C4-2B (cell line): ENCODE results near the gene CD101.

Experiments used
- H3K27ac ChIP-seq: fragments of 450-650 bp; 2 replicates; pipeline ENCODE4 v1.5.1; 2017
- ZFX ChIP-seq: fragments of 450-650 bp; IDR thresholded peaks from 2 replicates; pipeline ENCODE4 v1.6.1; 2017
- TF ChIP-seq, protein P1 (sequence below): fragments of 450-650 bp; conservative IDR thresholded peaks from 2 replicates; pipeline ENCODE4 v1.5.1; 2017; ENCODE audit warnings: mild to moderate bottlenecking

CD101 gene

DNA sequence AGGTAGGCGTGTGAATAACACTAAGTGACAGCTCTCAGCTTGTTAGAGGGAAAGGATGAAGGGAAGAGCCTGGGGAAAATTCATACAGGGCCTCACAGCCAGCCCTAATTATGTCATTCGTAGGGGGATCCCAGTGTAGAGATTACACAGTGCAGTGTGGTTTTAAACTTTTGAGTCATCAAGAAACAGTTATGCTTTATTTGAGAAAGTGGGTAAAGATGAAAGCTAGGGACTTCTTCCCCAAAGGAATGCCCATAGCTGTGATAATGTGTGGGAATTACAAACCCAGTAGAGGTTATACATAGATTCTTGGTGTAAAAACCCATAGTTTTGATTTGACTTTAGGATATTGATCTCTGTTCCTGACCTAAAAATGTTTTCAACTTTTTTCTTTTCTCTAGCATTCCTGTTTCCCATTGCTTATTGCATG, 60.4 kb downstream of the CD101 start:
- no peak overlapping the region for H3K27ac ChIP-seq

DNA sequence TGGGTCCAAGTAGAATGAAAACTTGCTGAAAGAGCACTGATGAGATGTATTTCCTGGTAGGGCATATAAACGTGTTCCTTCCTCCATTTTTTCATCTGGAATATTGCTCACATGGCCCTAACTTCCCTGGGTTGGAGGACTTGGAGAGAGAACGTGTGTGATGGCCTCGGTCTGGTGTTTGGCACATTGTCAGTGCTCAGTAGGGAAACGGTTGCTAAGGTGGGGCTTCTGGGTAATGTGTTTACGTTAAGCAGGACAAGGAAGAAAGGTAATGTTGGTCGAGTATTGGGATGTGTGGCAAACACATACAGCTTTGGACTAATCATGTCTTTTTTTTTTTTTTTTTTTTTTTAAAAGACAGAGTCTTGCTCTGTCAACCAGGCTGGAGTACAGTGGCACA, 64.8 kb downstream of the CD101 start:
- H3K27ac ChIP-seq = no peak overlapping the region
- TF ChIP-seq, protein P1, sequence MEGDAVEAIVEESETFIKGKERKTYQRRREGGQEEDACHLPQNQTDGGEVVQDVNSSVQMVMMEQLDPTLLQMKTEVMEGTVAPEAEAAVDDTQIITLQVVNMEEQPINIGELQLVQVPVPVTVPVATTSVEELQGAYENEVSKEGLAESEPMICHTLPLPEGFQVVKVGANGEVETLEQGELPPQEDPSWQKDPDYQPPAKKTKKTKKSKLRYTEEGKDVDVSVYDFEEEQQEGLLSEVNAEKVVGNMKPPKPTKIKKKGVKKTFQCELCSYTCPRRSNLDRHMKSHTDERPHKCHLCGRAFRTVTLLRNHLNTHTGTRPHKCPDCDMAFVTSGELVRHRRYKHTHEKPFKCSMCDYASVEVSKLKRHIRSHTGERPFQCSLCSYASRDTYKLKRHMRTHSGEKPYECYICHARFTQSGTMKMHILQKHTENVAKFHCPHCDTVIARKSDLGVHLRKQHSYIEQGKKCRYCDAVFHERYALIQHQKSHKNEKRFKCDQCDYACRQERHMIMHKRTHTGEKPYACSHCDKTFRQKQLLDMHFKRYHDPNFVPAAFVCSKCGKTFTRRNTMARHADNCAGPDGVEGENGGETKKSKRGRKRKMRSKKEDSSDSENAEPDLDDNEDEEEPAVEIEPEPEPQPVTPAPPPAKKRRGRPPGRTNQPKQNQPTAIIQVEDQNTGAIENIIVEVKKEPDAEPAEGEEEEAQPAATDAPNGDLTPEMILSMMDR = no peak
- TF ChIP-seq ZFX = no peak

More for the DNA sequence above, 60.4 kb downstream of the CD101 start:
- no peak for TF ChIP-seq ZFX
- TF ChIP-seq, protein P1 = no peak

DNA sequence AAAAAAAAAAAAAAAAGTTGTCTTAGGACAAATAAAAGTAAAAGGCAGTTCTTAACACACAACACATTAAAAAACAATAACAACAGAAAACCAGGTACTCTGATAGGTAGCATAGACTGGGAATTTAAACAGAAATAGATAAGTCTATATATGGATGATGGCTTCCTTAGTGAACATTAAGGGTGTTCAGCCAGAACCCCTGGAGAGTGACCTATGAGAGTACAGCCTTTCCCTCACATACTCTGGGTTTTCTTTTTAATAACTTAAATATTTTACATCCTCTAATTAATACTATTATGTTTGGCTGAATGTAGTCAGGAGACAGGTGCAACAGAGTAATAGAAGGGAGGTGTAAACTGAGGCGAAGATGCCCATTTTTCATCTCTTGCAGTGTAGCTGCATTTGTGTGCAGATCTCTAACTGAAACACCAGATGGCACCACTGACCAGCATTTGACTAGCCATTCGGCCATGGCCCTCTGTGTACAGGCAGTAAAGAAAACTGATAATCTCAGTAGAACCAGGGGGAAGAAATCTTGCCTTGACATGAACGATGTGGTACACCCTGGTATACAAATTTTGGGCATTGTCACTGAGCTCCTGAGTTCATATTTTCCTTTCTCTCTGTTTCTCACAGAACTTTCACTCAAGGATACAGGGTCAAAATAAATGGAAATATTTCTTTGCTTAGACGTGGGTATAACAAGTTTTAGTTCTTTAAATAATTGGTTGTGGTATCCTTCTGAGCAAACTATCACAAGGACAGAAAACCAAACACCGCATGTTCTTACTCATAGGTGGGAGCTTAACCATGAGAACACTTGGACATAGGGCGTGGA, 66.2 kb downstream of the CD101 start:
- no peak for TF ChIP-seq ZFX
- TF ChIP-seq, protein P1 = peak; percentile 84
- H3K27ac ChIP-seq = no peak overlapping the region

DNA sequence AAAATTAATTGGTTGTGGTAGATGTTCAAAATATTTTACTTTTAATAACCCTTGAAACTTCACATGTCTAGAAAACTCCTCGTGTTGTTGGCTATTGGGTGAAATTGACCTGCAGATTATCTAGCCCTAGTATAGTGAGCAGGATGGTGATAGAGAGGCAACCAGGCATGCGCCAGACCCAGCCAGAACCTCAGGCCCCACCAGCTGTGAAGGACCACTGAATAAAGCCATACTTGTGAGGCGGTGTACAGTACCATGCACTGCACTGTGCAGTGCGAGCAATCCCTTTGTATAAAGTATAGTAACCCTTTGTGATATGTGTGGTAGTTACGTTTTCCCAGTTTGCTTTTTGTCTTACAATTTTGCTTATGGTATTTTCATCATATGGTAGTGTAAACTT, 67.0 kb downstream of the CD101 start:
- TF ChIP-seq ZFX = no peak
- TF ChIP-seq, protein P1 = no peak
- H3K27ac ChIP-seq = no peak overlapping the region

DNA sequence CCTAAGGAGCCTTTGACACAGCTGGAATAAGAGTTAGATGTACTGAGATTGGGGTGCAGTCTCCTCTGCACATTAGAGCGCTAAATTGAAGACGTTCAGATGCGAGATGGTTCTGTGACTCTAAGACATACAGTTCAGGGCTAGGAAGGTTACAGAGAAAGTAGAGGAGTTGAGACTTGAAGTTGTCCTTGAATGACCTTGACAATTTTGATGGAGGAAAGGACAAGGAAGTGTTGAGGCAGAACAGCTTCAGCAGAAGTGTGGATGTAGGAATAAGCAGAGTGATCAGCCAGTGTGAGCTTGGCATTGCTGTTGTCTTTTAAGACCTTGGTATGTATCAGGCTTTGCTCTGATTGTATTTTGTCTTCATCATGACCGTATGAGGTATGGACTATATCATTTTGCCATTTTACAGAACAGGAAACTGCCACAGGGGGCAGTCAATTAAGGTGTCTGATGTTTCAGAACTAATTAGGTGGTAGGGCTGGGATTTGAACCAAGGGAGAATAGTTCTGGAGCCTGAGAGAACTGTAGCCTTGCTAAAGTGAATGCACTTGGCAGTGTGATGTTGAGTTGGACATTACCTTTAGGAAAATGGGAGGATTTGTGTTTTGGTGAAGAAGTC, 67.8 kb downstream of the CD101 start:
- H3K27ac ChIP-seq = no peak overlapping the region
- TF ChIP-seq, protein P1 = peak; percentile 10; the same call in 1 of the 2 replicates
- TF ChIP-seq ZFX = no peak

DNA sequence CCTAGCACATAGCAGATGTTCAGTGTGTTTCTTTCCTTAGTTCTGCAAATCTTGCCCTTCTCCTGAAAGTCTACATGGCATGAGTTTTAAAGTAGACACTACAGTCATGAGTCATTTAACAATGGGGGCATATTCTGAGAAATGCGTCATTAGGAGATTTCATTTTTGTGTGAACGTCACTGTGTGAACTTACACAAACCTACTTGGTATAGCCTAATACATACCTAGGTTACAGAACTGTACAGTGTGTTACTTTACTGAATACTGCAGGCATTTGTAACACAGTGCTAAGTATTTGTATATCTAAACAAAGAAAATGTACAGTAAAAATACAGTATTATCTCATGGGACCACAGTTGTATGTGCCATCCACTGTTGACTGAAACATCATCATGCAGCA, 68.6 kb downstream of the CD101 start:
- TF ChIP-seq ZFX = no peak
- TF ChIP-seq, protein P1 = no peak
- H3K27ac ChIP-seq = no peak overlapping the region

DNA sequence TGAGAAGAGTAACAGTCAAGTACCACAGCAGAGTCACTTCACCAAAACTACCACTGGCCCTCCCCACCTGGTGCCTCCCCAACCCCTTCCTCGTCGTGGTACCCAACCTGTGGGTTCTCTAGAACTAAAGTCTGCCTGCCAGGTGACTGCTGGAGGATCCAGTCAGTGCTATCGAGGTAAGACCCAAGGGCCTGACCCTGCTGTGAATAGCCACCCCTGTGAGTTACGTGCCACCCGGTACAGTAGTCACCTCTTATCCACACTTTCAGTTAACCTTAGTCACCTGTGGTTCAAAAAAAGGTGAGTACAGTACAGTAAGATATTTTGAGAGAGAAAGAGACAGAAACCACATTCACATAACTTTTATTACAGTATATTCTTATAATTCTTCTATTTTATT, 75.1 kb downstream of the CD101 start:
- no peak overlapping the region for H3K27ac ChIP-seq
- TF ChIP-seq, protein P1 = no peak
- TF ChIP-seq ZFX = no peak
